Fibroblast of villous mesenchyme (primary cell): Measurements from ENCODE around the gene SCMH1. TPM values are rescaled to one million over a fixed set of nuclear protein-coding genes. Genes with fewer than 3 reads are reported as not detected.

Source experiments
- DNase-seq: peaks from one replicate; pipeline ENCODE4 v3.0.0-alpha.2; 2010; ENCODE audit warnings: low read depth
- H3K4me3 ChIP-seq: 2 replicates; pipeline ENCODE4 v1.5.1; 2011; ENCODE audit warnings: low read depth, mild to moderate bottlenecking, low read length
- CTCF ChIP-seq: IDR thresholded peaks from 2 replicates; pipeline ENCODE4 v1.5.1; 2012; ENCODE audit warnings: low read depth, mild to moderate bottlenecking, low read length; ENCODE audit not compliant: insufficient read depth
- total RNA-seq: library from RNA; depleted of rRNA; stranded (reverse); fragments of >200 nt; gene quantifications from 2 replicates; pipeline ENCODE4 v1.2.3, GENCODE V29; 2012

SCMH1 gene
- total RNA-seq, 1 donor: 19.4 TPM

- peak; percentile 15 for TF ChIP-seq CTCF
- DNase-seq: no peak
Observed at GRCh38 chr1:41038110-41038509, 204.0 kb downstream of the SCMH1 start.

GRCh38 chr1:41037116-41037903 lies 204.8 kb downstream of the SCMH1 start:
- no peak overlapping the region for H3K4me3 ChIP-seq
- no peak for TF ChIP-seq CTCF
- DNase-seq: no peak

More at GRCh38 chr1:41038110-41038509, 204.0 kb downstream of the SCMH1 start:
- H3K4me3 ChIP-seq: no peak overlapping the region

GRCh38 chr1:41033272-41033671 lies 208.8 kb downstream of the SCMH1 start:
- no peak overlapping the region for H3K4me3 ChIP-seq
- DNase-seq: no peak
- no peak for TF ChIP-seq CTCF

- H3K4me3 ChIP-seq: no peak overlapping the region
- no peak for DNase-seq
- no peak for TF ChIP-seq CTCF
Observed at GRCh38 chr1:41032147-41032546, 210.0 kb downstream of the SCMH1 start.

DNA sequence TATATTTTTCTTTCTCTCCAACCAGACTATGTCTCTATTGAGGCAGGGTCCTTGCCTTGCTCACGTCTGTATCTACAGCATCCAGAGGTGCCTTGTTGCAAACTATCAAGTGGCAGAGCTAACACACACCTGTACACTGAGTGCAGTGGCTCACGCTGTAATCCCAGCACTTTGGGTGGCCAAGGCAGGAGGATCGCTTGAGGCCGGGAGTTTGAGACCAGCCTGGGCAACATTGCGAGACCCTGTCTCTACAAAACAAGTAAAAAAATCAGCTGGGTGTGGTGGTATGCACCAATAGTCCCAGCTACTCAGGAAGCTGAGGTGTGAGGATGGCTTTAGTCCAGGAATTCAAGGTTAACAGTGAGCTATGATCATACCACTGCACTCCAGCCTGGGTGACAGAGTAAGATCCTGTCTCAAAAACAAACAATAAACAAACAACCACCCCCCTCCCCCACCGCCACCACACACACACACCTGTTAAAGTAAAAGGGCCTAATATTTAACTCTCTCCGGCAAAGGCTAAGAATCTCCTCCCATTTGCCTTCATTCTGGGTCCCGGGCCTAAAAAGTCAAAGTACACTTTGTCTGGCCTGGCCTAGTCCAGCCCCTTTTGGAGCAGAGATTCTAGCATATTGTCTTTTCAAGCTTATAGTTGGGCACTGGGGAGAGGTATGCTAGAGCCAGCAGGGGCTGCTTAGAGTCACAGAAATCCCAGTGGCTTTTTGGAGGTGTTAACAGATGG lies 211.1 kb downstream of the SCMH1 start:
- TF ChIP-seq CTCF: no peak
- DNase-seq: no peak
- H3K4me3 ChIP-seq: no peak overlapping the region

DNA sequence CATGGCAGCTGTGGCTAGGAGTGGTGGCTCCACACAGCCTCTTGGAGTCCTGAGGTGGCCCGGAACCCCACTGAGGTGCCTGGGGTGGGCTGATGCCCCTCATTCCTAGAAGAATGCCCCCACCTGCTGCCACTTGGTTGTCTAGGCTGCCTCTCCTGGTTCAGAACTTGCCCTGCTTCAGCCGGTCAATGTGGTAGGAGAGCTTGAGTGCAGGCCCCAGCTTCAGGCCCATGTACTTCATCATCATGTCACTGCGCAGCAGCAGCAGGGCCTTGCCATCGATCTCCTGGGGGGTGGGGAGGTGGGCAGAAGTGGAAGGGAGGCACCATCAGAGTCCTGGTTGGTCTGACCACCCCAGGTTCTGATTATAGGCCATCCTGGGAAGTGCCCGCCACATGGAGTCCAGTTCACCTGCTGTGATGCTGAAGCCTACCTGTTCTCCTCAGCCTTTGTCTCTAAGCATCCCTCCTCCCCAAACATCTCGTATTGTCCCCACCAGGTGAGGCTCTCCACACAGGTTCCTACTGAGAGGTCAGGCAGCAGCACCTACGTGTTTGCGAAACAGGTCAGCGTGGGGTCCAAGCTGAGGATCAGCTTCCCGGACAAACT lies 214.0 kb downstream of the SCMH1 start:
- no peak for TF ChIP-seq CTCF
- H3K4me3 ChIP-seq: no peak overlapping the region
- no peak for DNase-seq
